GM12878 (cell line): ENCODE results near the gene ERC2. TPM values are rescaled to one million over a fixed set of nuclear protein-coding genes. Genes with fewer than 3 reads are reported as not detected.

Experiments used
- CEBPZ ChIP-seq: fragments of 150-350 bp; IDR thresholded peaks from 2 replicates; pipeline ENCODE4 v1.6.1; 2016; ENCODE audit warnings: low read depth, low read length
- CHD4 ChIP-seq: fragments of 200-600 bp; sonication (generic); IDR thresholded peaks from 2 replicates; pipeline ENCODE4 v1.6.1; 2016; ENCODE audit warnings: mild to moderate bottlenecking
- CTCF ChIP-seq, 3 experiments: IDR thresholded peaks in 2 of 3; conservative IDR thresholded peaks in 1 of 3; 2 replicates each; pipeline ENCODE4 v1.5.1; 2011; ENCODE audit warnings: low read depth in 3 of 3, low read length in 3 of 3, mild to moderate bottlenecking in 3 of 3, control low read depth in 2 of 3, moderate library complexity in 2 of 3, inconsistent platforms in 1 of 3, mixed read lengths in 1 of 3; ENCODE audit not compliant: control insufficient read depth in 2 of 3, insufficient read depth in 1 of 3; ENCODE audit errors: extremely low read depth in 1 of 3
- ETV6 ChIP-seq, 2 experiments: fragments of 450-650 bp in 1 of 2; IDR thresholded peaks in 1 of 2; conservative IDR thresholded peaks in 1 of 2; 2 replicates each; pipeline ENCODE4 v1.6.1; 2014; ENCODE audit warnings: antibody characterized with exemption in 1 of 2, borderline replicate concordance in 1 of 2, low read depth in 1 of 2, mild to moderate bottlenecking in 1 of 2, moderate library complexity in 1 of 2
- FOXM1 ChIP-seq: IDR thresholded peaks from 2 replicates; pipeline ENCODE4 v1.6.1; 2012; ENCODE audit warnings: low read depth, mild to moderate bottlenecking, inconsistent platforms, low read length, moderate library complexity
- HDAC6 ChIP-seq: fragments of 200-600 bp; sonication (generic); IDR thresholded peaks from one replicate; pipeline ENCODE4 v1.8.0; 2017; ENCODE audit warnings: antibody characterized with exemption; ENCODE audit not compliant: unreplicated experiment
- IKZF1 ChIP-seq: fragments of 450-650 bp; conservative IDR thresholded peaks from 2 replicates; pipeline ENCODE4 v1.6.1; 2017; ENCODE audit warnings: antibody characterized with exemption, mild to moderate bottlenecking
- KLF5 ChIP-seq: fragments of 450-650 bp; IDR thresholded peaks from 2 replicates; pipeline ENCODE4 v1.6.1; 2014; ENCODE audit warnings: mild to moderate bottlenecking; ENCODE audit not compliant: partially characterized antibody
- MXI1 ChIP-seq: fragments of 150-350 bp; IDR thresholded peaks from 2 replicates; pipeline ENCODE4 v1.6.1; 2011; ENCODE audit warnings: low read depth, mild to moderate bottlenecking, inconsistent platforms, low read length, improper control_type of control experiment
- RAD21 ChIP-seq: IDR thresholded peaks from 2 replicates; pipeline ENCODE4 v1.6.1; 2011; ENCODE audit warnings: mild to moderate bottlenecking, low read depth, low read length, moderate library complexity; ENCODE audit not compliant: insufficient read depth
- SMC3 ChIP-seq: IDR thresholded peaks from 2 replicates; pipeline ENCODE4 v1.6.1; 2011; ENCODE audit warnings: low read length, improper control_type of control experiment, borderline replicate concordance
- STAT3 ChIP-seq: IDR thresholded peaks from 2 replicates; pipeline ENCODE4 v1.6.1; 2011; ENCODE audit warnings: low read depth, low read length, improper control_type of control experiment
- TAF1 ChIP-seq: IDR thresholded peaks from 2 replicates; pipeline ENCODE4 v1.6.1; 2011; ENCODE audit warnings: mild to moderate bottlenecking, low read depth, low read length, borderline replicate concordance
- ZSCAN29 ChIP-seq: fragments of 450-650 bp; IDR thresholded peaks from 2 replicates; pipeline ENCODE4 v1.6.1; 2017; ENCODE audit warnings: mild to moderate bottlenecking, moderate library complexity
- polyA plus RNA-seq, 11 experiments: library from polyadenylated mRNA; depleted of rRNA in 4 of 11; unstranded in 6 of 11; stranded (reverse) in 5 of 11; fragments of >200 nt; fragmentation: Nextera tagmentation in 4 of 11; fragmentation: Illumina TruSeq in 1 of 11; extraction: Ambion mirVana in 4 of 11; extraction: Trizol in 1 of 11; gene quantifications; 1 replicate in 1 of 11; 2 replicates in 10 of 11; pipeline versions ENCODE4 v1.2.1 to v1.2.3, GENCODE V29; 2011 to 2016; ENCODE audit warnings: inconsistent platforms in 2 of 11, missing spikeins in 2 of 11, low read depth in 1 of 11
- total RNA-seq, 4 experiments: library from RNA; depleted of rRNA in 3 of 4; stranded (reverse); fragments of >200 nt in 3 of 4; fragmentation: Illumina TruSeq in 1 of 4; extraction: Trizol in 1 of 4; gene quantifications; 2 replicates each; pipeline versions ENCODE4 v1.2.1 to v1.2.3, GENCODE V29; 2013 to 2021

ERC2 gene
- total and polyA plus RNA-seq, 10 of the 15 experiments (the other 5 are each of a cell fraction or from before 2014, with no cell fraction given) = 0.06 to 1.4 (median 0.12) TPM; not detected in 3

- TF ChIP-seq CHD4 = no peak
- TF ChIP-seq CTCF (IDR thresholded peaks at IDR 0.05 in 2 of 3, conservative IDR thresholded peaks at IDR 0.05 in 1 of 3; ENCODE audit: control insufficient read depth in 2 of 3, extremely low read depth in 1 of 3, insufficient read depth in 1 of 3, low read depth in 3 of 3, low read length in 3 of 3) = peak in 1 of 3 experiments; percentile 49; a peak in 3 of 6 replicates
- TF ChIP-seq FOXM1 = no peak
- TF ChIP-seq TAF1 = no peak
- TF ChIP-seq HDAC6 = peak; percentile 76
- no peak for TF ChIP-seq STAT3
- no peak for TF ChIP-seq ETV6 (conservative IDR thresholded peaks at IDR 0.05 in 1 of 2, IDR thresholded peaks at IDR 0.05 in 1 of 2; ENCODE audit: borderline replicate concordance in 1 of 2, low read depth in 1 of 2)
- peak; percentile 13 for TF ChIP-seq IKZF1
- no peak for TF ChIP-seq MXI1
- no peak for TF ChIP-seq ZSCAN29
- TF ChIP-seq RAD21 = peak; percentile 36
- peak; percentile 26; the same call in 1 of the 2 replicates for TF ChIP-seq SMC3
- no peak for TF ChIP-seq CEBPZ
- no peak for TF ChIP-seq KLF5
These were observed 980.7 kb downstream of the ERC2 start (continued) for GRCh38 chr3:55487381-55488241.
